HG02884 (cell line): ENCODE measurements around the gene CLASRP.

Source experiments
- ATAC-seq: cut with Tn5 transposase; IDR thresholded peaks from one replicate; pipeline ENCODE4 v1.9.1; 2021; ENCODE audit warnings: mild to moderate bottlenecking, moderate library complexity; ENCODE audit not compliant: unreplicated experiment

CLASRP gene

DNA sequence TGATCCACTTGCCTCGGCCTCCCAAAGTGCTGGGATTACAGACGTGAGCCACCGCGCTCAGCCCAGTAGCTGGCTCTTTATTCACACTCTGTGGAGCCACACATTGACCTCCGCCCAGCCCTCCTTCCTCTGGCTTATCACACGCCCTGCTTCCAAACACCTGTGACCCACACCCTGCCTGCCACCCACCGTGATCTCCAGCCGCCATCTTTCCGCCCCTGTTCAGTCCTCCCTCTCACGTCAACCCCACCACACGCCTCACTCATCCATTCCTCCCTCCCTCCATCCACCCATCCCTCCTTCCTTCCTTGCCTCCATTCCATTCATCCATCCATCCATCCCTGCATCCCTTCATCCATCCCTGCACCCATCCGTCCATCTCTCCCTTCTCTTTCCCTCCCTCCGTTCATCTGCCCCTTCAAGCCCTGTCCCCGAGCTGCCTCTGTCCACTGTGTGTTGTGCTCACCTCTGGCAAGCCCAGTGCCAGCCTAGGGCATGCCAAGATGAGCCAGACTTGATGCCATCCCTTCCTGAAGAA, 19.8 kb downstream of the CLASRP start:
- no peak for ATAC-seq

DNA sequence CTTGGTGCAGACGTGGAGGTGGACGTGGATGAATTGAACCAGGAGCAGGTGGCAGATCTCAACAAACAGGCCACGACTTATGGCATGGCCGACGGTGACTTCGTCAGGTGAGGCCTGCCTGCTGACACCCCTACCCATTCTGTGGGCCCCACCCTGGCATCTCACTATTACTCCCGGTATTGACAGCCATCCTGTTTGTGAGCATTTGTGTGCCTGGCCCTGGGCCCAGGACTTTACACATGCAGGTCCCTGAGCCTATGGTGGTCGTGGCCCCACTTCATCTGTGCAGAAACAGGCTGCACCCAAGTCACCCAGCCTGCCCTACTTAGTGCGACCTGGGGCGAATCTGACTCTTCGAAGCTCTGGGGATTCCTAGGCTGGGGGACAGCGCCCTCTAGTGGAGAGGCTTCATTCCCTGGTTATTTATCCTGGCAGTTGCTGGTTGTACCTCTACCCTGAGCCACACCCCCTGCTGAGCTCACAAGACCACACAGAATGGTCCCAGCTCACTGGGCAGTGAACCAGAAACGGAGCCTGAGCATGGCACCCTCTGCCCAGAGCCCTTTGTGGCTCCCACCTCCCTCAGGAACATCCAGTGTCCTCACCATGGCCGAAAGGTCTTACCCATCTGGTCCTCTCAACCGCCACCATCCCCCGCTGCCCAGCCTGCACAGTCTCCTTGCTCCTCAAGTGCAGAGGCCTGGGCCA, 20.6 kb downstream of the CLASRP start:
- ATAC-seq = no peak

DNA sequence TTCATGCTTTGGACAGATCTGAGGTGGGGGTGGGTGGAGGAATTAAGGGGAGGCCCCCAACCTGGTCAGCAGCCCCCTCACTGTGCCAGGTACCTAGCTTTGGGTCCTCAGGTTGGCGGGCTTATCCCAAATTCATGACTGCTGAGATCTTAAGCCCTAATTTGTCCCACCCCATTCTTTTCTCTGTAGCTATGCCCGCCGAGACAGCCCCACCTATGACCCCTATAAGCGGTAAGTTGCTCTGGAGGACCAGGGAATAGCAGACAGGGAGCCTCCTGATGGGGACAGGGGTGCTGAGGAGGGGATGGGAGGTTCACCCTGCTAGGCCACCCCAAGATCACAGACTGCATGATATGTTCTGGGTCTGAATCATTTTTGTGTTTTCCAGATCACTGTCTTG, 23.1 kb downstream of the CLASRP start:
- no peak for ATAC-seq

DNA sequence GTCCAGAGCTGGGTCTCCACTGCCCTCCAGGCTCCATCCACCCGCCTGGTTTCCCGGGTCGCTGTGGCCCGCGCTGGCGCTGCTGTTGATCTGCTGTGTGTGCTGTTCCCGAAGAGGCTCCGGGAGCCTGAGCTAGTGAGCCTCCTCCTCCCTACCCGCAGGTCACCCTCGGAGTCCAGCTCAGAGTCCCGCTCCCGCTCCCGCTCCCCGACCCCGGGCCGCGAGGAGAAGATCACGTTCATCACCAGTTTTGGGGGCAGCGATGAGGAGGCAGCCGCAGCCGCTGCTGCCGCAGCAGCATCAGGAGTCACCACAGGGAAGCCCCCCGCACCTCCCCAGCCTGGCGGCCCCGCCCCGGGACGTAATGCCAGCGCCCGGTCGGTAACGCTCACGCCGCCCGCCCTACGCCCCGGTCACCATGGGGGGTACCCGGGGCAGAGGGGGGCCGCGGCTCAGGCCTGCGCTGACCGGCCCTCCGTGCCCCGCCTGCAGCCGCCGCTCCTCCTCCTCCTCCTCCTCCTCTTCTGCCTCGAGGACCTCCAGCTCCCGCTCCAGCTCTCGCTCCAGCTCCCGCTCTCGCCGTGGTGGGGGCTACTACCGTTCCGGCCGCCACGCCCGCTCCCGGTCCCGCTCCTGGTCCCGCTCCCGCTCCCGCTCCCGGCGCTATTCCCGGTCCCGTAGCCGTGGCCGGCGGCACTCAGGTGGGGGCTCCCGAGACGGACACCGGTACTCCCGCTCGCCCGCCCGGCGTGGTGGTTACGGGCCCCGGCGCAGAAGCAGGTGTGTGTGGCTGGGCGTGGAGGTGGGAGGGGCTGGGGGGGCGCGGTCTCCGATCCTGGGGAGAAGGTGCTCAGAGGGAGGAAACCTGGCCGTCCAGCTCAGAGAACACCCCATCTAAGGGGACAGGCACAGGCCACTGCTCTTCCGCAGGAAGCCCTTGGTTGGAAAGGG, 25.3 kb downstream of the CLASRP start:
- no peak for ATAC-seq

DNA sequence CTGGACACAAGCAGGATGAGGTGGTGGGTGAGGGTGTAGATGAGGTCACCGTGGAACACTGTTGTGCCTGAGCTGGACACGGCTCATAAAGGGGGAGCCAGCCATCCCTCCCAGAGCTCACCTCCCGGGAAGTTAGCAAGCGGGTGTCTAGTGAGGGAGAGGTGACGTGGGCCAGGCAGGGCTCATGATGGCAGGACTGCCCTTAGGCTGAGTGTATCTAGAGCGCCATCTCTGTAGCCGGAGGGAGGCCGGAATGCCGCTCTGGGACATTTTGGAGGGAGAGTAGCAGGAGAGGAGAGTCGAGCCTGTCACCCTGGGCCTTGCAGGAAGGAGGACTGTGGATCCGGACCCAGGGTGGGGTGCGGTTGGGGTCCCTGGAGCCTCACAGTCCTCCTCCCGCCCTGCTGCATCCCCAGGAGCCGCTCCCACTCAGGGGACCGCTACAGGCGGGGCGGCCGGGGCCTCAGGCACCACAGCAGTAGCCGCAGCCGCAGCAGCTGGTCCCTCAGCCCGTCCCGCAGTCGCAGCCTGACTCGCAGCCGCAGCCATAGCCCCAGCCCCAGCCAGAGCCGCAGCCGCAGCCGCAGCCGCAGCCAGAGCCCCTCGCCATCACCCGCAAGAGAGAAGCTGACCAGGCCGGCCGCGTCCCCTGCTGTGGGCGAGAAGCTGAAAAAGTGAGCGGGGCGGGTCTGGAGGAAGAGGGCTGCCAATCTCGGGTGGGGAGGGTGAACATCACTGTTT, 28.2 kb downstream of the CLASRP start:
- ATAC-seq = no peak

DNA sequence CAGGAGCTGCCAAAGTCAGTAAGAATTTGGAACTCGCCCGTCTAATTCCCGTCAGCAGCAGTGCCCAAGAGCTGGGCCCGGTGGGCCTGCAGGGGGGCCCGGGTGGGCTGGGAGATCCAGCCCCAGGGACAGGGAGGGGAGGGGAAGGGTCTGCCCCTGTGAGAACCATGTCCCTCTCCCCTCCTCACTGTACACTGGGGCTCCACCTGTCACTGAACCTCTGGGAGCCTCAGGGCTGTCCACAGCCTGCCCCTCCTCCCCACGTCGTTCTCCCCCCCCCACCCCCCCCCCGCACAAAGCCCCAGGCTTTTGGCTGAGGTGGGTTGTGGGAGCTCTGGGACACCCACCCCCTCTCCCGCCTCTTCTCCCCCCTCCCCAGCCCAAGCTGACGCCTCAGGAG, 29.2 kb downstream of the CLASRP start:
- no peak for ATAC-seq

DNA sequence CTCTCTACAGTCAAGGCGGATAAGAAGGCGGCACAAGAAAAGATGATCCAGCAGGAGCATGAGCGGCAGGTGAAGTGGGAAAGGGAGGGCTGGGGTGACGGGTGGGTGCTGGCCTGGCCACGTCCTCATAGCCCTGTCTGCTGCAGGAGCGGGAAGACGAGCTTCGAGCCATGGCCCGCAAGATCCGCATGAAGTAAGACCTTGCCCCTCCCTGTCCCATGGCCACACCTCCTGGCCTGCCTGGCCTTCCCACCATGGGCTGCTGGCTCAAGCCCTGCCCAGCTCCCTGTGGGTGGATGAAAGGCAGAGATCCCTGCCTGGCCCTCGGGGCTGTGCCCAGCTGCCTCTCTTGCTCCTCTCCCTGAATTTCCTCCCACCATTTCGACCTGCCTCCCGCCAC, 30.2 kb downstream of the CLASRP start:
- ATAC-seq = no peak

DNA sequence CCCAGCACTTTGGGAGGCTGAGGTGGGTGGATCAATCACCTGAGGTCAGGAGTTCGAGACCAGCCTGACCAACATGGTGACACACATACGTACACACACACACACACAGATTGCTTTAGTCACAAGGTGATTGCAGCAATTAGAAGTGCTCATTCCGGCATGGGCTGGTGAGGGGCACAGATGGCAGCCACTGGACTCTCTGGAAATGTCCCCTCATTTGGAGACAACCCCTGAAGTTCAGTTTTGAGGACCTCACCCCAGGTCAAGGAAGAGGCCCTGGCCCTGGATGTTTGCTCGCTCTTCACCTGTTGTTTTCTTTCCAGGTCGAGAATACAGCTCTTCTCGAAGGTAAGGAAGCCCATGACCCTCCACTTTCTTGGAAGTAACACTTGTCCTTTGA, 31.4 kb downstream of the CLASRP start:
- ATAC-seq = no peak

DNA sequence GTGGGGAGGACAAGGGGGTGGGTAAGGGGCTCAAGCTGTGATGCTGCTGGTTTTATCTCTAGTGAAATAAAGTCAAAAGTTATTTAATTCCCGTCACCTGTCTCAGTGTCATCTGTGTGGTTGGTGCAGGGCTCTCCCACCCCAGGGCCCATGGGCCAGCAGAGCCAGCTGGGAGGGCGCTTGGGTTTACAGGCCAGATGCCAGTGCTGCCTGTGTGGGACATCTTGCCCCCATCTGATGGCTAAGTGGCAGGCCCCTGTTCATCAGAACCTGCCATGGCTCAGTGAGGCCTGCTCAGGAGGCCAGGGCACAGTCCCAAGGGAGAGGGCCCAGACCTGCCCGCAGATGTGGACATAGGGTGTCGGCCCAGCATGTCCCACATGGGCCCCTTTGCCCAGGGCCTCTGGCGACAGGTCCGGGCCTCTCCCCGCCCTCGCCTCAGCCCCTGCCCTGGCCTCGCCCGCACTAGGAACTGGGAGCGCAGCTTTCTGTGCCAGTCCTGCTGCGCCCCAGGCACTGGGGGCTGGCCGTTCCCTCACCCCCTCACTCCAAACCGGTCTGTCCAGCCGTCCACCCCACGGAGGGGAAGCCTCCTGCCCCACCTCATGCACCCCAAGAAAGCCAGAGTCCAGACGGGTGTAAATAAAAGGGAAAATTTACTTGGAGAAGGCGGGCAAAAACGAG, 32.2 kb downstream of the CLASRP start:
- ATAC-seq = no peak

DNA sequence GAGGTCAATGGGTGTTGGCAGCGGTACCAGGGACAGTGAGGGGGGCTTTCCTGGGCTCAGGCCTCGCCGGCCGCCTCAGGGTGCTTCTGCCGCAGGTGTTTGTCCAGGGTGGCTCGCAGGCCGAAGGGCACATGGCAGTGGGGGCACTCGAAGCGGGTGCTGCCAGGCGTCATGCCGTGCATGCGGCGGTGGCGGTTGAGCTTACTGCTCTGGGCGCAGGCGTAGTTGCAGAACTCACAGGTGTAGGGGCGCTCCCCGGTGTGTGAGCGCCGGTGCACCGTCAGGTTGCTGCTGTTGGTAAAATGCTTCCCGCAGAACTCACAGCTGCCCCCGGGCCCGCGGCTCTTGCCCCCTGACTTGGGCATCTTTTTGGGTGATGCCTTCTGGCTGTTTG, 32.7 kb downstream of the CLASRP start:
- no peak for ATAC-seq

DNA sequence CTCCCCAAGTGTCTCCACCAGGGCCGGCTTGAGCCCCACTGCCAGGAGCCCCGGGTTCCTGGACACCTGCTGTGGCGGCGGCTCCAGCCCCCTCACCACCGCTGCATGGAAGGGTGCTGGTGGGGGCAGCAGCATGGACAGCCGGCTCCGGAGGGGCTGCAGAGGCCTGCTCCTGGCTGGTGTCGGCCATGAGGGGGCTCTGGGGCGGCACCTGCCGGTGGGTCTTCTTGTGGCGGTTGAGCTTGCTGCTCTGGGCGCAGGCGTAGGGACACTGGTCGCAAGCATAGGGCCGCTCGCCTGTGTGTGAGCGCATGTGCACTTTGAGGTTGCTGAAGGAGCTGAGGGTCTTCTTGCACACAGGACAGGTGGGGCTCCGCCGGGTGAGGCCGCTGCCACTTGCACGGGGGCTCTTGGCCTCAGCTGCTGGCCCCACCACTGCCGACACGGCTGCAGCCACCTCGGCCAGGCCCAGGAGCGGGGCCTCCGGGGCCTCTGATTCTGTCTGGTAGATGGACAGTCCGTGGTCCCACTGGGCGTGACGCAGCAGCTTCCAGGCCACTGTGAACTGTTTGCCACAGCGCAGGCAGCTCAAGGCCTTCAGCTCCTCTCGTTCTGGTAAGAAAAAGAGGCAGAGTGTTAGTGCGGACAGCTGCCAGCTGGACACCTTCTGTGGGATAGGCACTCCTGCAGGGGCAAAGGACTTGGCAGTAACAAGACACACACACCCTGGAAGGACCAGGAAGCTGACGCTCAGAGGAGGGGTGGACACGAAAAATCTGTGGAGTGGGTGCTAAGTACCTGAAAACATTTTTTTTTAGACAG, 33.3 kb downstream of the CLASRP start:
- ATAC-seq = no peak

DNA sequence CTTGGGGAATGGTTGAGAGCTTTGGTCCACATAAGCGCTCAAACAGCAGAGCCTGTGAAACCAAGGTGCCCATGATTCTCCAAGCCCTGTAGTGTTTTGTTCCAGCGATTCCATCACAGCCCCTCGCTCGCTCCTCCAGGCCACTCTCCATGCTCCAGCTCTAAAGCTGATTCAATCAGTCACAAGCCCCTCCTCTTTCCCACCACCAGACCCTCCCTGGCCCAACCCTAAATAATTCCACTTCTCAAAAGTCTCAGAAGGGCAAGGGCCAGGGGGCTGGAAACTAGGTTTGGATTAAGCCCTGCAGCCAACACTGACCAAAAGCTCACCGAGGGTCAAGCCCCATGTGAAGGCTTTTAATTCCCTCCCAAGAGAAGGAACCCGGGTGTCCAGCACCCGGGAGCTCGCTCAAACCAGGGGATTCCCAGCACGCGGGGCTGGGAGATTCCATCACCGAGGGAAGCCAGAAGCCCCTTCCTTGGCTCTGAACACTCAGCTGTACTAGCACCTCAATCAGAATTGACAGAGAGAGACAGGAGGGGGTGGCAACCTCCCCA, 36.0 kb downstream of the CLASRP start:
- ATAC-seq = no peak

DNA sequence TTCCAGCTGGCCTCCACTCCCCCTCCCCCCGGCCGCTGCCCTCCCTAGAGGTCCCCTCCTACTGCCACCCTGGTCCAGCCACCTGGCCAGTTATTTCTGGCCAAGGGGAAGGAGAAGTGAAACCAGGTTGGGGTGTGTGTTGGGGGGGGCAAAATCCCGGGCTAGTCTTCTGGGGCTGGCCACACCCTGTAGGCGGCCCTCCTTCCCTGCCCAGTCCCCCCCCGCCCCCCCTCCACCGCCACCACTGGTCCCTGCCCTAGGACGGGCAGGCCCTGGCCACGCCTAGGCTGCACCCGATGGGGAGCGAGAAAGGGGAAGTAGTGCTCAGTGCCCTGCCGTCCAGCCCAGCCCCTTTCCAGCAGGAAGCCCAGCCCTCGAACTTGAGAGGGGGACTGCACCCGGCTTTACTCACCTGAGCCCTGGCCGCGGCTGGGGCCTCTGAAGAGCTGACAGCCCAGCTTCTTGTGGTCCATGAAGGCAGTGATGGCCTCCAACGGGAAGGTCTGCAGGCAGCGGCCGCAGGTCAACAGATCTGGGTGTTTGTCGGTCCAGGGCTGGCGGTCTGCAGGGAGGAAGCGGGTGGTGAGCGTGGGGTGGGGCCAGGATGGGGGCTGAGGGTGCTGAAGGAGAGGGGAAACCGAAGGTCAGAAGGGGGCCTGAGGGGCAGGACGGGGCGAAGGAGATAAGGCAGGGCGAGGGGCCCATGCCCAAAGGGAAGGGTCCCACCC, 36.6 kb downstream of the CLASRP start:
- peak; percentile 50 for ATAC-seq

DNA sequence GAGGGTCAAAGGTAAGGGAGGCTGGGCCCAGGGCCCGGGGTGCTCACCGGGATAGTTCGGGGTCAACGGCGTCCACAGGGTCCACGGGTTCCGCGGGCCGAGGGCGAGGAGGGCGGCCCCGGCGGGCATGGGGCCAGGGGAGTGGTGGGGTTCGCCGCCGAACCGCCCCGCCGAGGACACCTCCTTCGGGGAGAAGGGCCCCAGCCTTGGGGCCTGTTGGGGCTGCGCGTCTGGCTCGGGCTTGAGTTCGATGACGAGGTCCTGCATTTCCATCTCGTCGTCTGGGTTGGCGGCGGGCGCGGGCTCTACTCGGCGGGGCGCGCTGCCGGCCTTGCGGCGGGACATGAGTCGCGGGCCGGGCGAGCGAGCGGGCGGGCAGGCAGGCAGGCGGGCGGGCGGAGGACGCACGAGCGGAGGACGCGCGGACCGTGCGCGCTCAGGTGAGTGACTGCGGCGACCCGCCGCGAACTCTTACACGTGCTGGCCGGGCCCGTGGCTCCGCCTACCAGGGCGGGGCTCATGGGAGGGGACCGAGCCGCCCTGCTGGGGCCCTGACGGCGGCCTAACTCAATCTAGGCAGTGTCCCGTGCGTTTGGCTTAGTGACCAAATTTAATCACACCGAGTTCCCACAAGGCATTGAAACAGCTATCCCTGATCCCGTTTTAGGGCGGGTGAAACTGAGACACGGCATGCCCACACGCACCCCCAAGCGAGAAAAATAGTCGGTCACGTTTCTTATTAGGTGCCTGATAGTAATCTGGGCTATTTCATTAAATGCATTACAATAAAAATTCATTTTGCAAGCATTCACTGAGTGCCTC, 37.4 kb downstream of the CLASRP start, which contains the start of gene ZNF296:
ZNF296 (minus strand) TSS at position 450 of the 822 bp plus-strand sequence; CDS start at position 345, 105 bp downstream.
- ATAC-seq = peak; percentile 47

DNA sequence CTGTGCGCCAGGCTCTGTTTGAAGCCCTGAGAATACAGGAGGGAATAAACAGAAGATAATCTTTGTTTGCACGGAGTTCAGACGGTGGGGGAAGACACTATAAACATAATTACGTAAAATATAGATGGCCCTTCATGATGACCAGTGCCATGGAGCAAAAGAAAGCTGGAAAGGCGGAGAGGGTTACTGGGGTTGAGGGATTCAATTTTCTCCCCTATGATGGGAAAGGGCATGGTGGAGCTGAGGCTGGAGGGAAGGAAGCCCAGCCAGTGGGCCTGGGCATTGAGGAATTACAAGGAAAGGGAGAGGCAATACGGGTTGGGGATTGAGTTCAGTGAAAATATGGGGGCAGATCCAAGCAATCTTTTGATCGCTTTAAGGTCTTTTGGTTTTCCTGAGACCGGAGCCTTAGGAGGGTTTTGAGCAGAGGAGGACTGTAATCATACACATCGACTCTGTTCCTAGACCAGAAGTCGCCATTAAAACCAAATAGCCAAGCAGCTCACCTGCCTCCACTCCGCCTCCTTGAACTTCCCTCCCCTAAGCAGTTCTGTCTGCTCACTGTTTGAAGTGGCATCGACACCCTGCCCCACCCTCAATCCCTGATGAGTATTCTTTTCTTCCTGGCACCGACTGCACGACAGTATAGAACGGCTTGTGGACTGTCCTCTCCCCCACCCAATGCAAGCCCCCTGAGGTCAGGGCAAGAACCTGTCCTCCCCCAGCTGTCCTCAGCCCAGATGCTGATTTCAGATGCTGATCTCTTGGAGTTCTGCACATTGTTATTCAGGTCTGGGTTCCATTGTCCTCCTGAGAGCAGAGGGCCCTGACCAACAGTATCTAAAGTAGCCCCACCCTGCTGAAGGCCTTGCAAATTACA, 38.2 kb downstream of the CLASRP start:
- no peak for ATAC-seq

DNA sequence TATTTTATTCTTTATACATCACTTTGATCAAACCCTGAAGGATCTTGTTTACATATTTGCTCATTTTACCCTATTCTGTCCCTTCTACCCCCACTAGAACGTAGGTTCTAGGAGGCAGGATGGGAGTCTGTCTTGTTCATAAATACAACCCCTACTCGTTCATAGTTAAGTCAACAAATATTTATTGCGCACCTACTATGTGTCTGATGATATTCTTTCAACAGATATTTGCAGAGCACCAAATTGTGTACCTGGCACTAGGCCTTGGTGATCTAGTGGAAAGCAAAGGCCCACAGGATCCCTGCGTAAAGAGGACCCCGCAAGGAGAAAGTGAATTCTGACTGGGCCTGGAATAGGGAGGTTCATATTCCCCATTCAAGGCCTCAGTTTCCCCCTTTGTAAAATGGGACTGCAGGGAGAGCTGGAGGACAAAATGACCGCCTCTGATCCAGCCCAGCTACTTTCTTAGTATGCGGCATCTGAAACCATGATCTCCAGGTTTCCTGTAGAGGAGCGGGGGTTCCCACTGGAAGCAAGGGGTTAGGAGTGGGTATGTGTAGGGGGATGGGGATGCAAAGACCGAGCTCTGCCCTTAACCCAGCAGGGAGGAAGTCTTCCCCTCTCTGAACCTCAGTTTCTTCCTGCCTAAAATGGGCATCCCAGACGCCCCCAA, 39.7 kb downstream of the CLASRP start:
- ATAC-seq = no peak
